ENCODE measurements around the gene MRPL55. TPM values are rescaled to one million over a fixed set of nuclear protein-coding genes. Genes with fewer than 3 reads are reported as not detected.

Gene MRPL55
- total RNA-seq, 1 donor from 2014 or later, result 56.9 TPM

- H3K27me3 Mint-ChIP-seq (ENCODE audit: low read depth), result peaks cover 69% of the 10 kb centered on the region
- H3K36me3 Mint-ChIP-seq, result no peaks in the 10 kb centered on the region
- peaks cover 9% of the 10 kb centered on the region for H3K4me1 Mint-ChIP-seq
- H3K27ac Mint-ChIP-seq, result no peak overlapping the region
- DNase-seq (ENCODE audit: low spot score in 2 of 2, unreplicated experiment in 2 of 2), result no peak
- no peak for TF ChIP-seq CTCF (IDR thresholded peaks at IDR 0.05; ENCODE audit: unreplicated experiment)
- no peaks in the 10 kb centered on the region for H3K9me3 Mint-ChIP-seq
- no peak overlapping the region for H3K4me3 Mint-ChIP-seq
Observed at GRCh38 chr1:228064296-228064695, 44.8 kb downstream of the MRPL55 start.

DNA sequence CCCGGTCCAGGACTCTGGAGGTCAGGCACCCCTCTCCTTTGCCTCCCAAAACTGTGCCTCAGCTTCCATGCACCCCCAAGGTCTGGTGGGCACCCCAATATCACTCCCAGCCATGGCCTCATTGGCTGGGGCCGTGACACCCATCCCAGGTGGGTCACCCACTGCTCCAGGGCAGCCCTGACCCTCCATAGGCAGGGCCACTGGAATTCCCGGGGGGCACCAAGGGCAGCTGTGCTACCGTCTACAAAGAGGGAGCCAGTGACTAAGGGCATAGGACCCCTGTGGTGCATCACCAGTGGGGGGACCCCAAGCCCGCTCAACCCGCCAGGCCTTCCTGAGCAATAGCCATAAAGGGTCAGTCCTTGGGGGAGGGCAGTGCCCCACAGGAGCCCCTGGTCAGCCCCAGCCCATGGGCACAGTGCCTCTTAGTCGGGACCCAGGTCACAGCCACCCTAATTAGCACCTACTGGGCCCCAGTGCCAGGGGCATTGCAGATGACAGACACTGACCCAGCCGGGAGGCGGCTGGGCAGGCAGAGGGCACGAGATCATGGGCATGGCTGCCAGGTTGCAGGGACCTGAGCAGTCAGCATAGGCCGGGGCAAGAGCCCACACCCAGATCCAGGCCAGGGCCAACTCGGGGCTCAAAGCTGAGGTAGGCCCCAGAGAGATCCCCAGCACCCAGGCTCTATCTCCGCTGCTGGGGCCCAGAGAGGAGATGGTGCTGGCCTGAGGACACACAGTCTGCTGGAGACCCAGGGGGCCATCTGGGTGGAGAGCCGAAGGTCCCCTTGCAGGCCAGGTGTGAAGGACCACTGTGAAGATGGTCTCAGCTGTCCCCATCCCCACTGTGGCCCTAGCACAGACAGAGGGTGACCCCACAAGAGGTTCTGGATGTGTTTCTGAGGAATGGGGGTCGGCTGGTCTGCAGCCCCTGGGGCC lies 45.6 kb downstream of the MRPL55 start:
- no peak for TF ChIP-seq CTCF (IDR thresholded peaks at IDR 0.05; ENCODE audit: unreplicated experiment)
- no peak overlapping the region for H3K4me3 Mint-ChIP-seq
- H3K4me1 Mint-ChIP-seq, result peaks cover 9% of the 10 kb centered on the region
- no peak for DNase-seq (ENCODE audit: low spot score in 2 of 2, unreplicated experiment in 2 of 2)
- H3K27ac Mint-ChIP-seq, result no peak overlapping the region
- no peaks in the 10 kb centered on the region for H3K36me3 Mint-ChIP-seq
- H3K9me3 Mint-ChIP-seq, result no peaks in the 10 kb centered on the region
- H3K27me3 Mint-ChIP-seq (ENCODE audit: low read depth), result peaks cover 71% of the 10 kb centered on the region

GRCh38 chr1:228062812-228063211 lies 46.3 kb downstream of the MRPL55 start:
- no peak for TF ChIP-seq CTCF (IDR thresholded peaks at IDR 0.05; ENCODE audit: unreplicated experiment)
- H3K27ac Mint-ChIP-seq, result no peak overlapping the region
- peaks cover 73% of the 10 kb centered on the region for H3K27me3 Mint-ChIP-seq (ENCODE audit: low read depth)
- no peak for DNase-seq (ENCODE audit: low spot score in 2 of 2, unreplicated experiment in 2 of 2)
- H3K4me1 Mint-ChIP-seq, result peaks cover 9% of the 10 kb centered on the region
- no peak overlapping the region for H3K4me3 Mint-ChIP-seq
- H3K36me3 Mint-ChIP-seq, result no peaks in the 10 kb centered on the region
- no peaks in the 10 kb centered on the region for H3K9me3 Mint-ChIP-seq

DNA sequence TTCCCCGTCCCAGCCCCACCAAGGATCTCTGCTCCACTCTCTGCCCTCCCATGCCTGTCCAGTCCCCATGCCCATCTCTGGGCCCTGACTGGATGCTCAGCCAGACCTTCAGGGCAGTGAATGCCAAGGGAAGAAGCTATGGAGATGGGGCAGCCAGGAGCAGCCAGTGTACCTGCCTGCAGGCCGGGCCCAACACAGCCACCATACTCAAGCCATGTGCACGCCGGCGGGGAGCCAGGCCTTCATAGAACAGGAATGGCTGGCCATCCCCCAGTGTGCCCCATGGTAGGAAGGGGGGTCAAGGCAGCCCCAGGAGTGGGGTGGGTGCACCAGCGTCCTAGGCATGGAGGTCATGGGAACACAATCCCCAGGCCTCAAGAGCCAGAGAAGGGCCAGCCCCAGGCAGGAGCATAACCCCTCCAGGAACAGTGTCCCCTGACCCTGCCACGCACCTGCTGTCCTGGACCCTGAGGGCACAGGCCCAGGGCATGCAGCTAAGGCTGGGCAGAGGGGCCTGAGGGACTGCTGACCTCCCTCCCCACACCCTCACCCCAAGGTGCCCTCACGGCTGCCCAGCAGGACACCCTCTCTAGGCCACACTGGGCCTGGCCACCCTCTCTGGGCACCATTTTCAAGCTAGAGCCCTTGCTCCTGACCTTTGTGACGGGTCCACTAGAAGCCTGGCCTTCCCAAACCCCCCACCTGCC lies 46.9 kb downstream of the MRPL55 start:
- Mint-ChIP-seq H3K27ac (no peak overlapping the region), H3K4me3 (no peak overlapping the region), H3K36me3 (no peaks in the 10 kb centered on the region), H3K4me1 (peaks cover 9% of the 10 kb centered on the region), H3K9me3 (peaks cover 3% of the 10 kb centered on the region), H3K27me3 (ENCODE audit: low read depth) (peaks cover 73% of the 10 kb centered on the region)
- no peak for TF ChIP-seq CTCF (IDR thresholded peaks at IDR 0.05; ENCODE audit: unreplicated experiment)
- DNase-seq (ENCODE audit: low spot score in 2 of 2, unreplicated experiment in 2 of 2), result no peak

- TF ChIP-seq CTCF (IDR thresholded peaks at IDR 0.05; ENCODE audit: unreplicated experiment), result no peak
- H3K4me3 Mint-ChIP-seq, result peak overlapping the region; percentile 70
- H3K36me3 Mint-ChIP-seq, result no peaks in the 10 kb centered on the region
- no peak overlapping the region for H3K27ac Mint-ChIP-seq
- peaks cover 9% of the 10 kb centered on the region for H3K4me1 Mint-ChIP-seq
- peaks cover 73% of the 10 kb centered on the region for H3K27me3 Mint-ChIP-seq (ENCODE audit: low read depth)
- DNase-seq (ENCODE audit: low spot score in 2 of 2, unreplicated experiment in 2 of 2), result no peak
- peaks cover 4% of the 10 kb centered on the region for H3K9me3 Mint-ChIP-seq
Observed at GRCh38 chr1:228061411-228062084, 47.6 kb downstream of the MRPL55 start.

Data from mesothelial cell of epicardium (in vitro differentiated cells).